Small intestine (tissue), 7 donors: Measurements from ENCODE around the gene CTNNA3. TPM values are rescaled to one million over a fixed set of nuclear protein-coding genes. Genes with fewer than 3 reads are reported as not detected.
A peak's percentile ranks its signal among the peaks of the same experiment; 100 is the strongest.
"Not testable (repeated sequence)": the region's sequence is repeated elsewhere in the genome, so short reads cannot be mapped to it uniquely, and the experiment has no call there.

Experiments used
- DNase-seq, 2 donors: peaks; one replicate each; pipeline versions ENCODE4 v3.0.0 to v3.0.0-alpha.2; 2013
- FAIRE-seq: peaks from 2 replicates; lab custom pipeline; 2012; peaks lifted over from hg19 to GRCh38; lab: Jason Lieb, UNC
- H3K27ac ChIP-seq, 3 donors: one replicate each; pipeline ENCODE4 v1.5.1; 2013; ENCODE audit warnings: low read length in 2 of 3, mild to moderate bottlenecking in 2 of 3, control low read depth in 1 of 3, inconsistent platforms in 1 of 3, low read depth in 1 of 3, moderate library complexity in 1 of 3
- H3K27me3 ChIP-seq, 3 donors: one replicate each; pipeline ENCODE4 v1.6.1; 2013; ENCODE audit warnings: low read length in 3 of 3, inconsistent platforms in 1 of 3; ENCODE audit not compliant: control insufficient read depth in 3 of 3, insufficient read depth in 3 of 3
- H3K36me3 ChIP-seq, 3 donors: one replicate each; pipeline ENCODE4 v1.6.1; 2013; ENCODE audit warnings: low read length in 3 of 3, inconsistent platforms in 1 of 3, low read depth in 1 of 3, mild to moderate bottlenecking in 1 of 3, moderate library complexity in 1 of 3; ENCODE audit not compliant: control insufficient read depth in 3 of 3, insufficient read depth in 2 of 3
- H3K4me1 ChIP-seq, 3 donors: one replicate each; pipeline ENCODE4 v1.6.1; 2013; ENCODE audit warnings: low read length in 2 of 3, inconsistent platforms in 1 of 3, low read depth in 1 of 3, mild to moderate bottlenecking in 1 of 3, moderate library complexity in 1 of 3; ENCODE audit not compliant: control insufficient read depth in 3 of 3, insufficient read depth in 2 of 3
- H3K4me3 ChIP-seq, 3 donors: one replicate each; pipeline ENCODE4 v1.5.1; 2013; ENCODE audit warnings: low read length in 3 of 3, control low read depth in 1 of 3, inconsistent platforms in 1 of 3, low read depth in 1 of 3, mild to moderate bottlenecking in 1 of 3, moderate library complexity in 1 of 3
- H3K9me3 ChIP-seq, 2 donors: one replicate each; pipeline ENCODE4 v1.6.1; 2013; ENCODE audit warnings: low read depth in 1 of 2, low read length in 1 of 2; ENCODE audit not compliant: control insufficient read depth in 2 of 2, insufficient read depth in 1 of 2
- WGBS, 3 donors: extraction: QIAGEN DNeasy Blood & Tissue Kit; methylation state at CpG; one replicate each; pipeline ENCODE4 v1.1.7; 2013; 5-methylcytosine and 5-hydroxymethylcytosine counted together
- polyA plus RNA-seq, 4 donors: library from polyadenylated mRNA; stranded (reverse) in 3 of 4; unstranded in 1 of 4; fragments of 200-250 nt in 3 of 4; fragments of 120-200 nt in 1 of 4; gene quantifications; one replicate each; pipeline versions ENCODE4 v1.2.1 to v1.2.3, GENCODE V29; 2013
- donor health status: healthy with polysubstance abuse.
- donor health status: control.
- donor health status: control.
- donor health status: Bipolar disorder and iron deficiency.
- donor health status: healthy.

CTNNA3 gene
- polyA plus RNA-seq, 4 donors: 0.24 to 0.38 TPM; not detected in 2

DNA sequence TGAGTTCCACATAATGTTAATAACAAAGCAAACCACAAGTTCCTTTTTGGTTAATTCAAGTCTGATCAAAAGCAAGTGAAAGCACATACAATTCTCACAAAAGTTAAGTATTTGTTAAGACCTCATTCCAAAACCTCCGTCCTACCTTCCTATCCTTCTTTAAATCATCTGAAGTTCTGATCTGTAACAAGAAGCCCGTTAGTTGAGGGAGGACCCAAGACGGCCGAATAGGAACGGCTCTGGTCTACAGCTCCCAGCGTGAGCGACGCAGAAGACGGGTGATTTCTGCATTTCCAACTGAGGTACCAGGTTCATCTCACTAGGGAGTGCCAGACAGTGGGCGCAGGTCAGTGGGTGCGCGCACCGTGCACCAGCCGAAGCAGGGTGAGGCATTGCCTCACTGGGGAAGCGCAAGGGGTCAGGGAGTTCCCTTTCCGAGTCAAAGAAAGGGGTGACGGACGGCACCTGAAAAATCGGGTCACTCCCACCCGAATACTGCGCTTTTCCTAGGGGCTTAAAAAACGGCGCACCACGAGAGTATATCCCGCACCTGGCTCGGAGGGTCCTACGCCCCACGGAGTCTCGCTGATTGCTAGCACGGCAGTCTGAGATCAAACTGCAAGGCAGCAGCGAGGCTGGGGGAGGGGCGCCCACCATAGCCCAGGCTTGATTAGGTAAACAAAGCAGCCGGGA lies 309.0 kb downstream of the CTNNA3 start:
- not testable (repeated sequence) for H3K27me3 ChIP-seq, H3K4me1 ChIP-seq, H3K9me3 ChIP-seq, H3K36me3 ChIP-seq, H3K27ac ChIP-seq, FAIRE-seq
- 14 to 23% (median 15%) methylated on average over 30 to 33 of the region's 33 CpGs for WGBS, 3 donors
- peak overlapping the region in 1 of 3 donors; percentile 15 for H3K4me3 ChIP-seq
- peak in 1 of 2 donors; percentile 4 for DNase-seq

DNA sequence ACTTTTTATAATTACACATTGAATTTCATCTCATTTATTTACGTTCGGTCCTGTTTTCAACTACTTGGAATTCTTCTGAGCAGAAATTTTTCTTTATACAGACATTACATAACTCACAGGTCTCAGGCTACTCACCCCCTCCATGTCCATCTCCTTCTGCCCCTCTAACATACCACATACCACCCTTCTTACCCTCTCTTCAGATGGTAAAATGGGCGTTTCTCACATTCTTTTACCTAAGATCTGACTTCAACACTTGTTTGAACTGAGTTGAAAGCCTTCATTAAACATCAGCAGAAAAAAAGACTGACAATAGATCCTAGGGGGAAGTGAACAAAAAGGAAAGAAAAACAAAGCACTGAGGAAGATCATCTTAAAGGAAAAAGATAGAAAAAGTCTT lies 309.7 kb downstream of the CTNNA3 start:
- Histone ChIP-seq H3K4me1 (no peaks in the 10 kb centered on the region), H3K36me3 (no peaks in the 10 kb centered on the region), H3K27me3 (no peaks in the 10 kb centered on the region), H3K9me3 (no peaks in the 10 kb centered on the region), H3K27ac (no peak overlapping the region), H3K4me3 (no peak overlapping the region)
- WGBS, 3 donors: 74 to 86% (median 78%) methylated on average over 3 of the region's 3 CpGs
- no peak for DNase-seq
- FAIRE-seq: no peak

DNA sequence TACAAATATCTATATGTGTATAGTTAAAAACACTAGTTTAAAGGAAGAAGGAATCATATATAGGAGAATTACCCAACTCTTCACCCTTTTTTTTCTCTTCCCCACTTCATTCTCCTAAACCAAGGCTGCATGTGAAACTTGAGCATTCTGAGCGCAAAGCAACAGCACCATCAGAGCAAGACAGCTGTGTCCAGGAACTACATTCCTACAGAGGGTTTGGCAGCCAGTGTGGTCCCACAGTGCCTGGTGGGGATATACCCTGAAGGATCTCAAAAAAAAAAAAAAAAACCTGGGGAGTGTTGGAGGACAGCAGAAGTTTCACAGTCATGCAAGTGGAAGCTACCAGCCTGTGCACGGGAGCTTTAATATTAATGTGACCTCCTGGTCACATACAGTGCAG lies 310.4 kb downstream of the CTNNA3 start:
- H3K27me3 ChIP-seq: no peaks in the 10 kb centered on the region
- H3K9me3 ChIP-seq: no peaks in the 10 kb centered on the region
- no peak overlapping the region for H3K27ac ChIP-seq
- WGBS, 3 donors: 83 to 93% (median 85%) methylated on average over 2 of the region's 2 CpGs
- no peaks in the 10 kb centered on the region for H3K36me3 ChIP-seq
- FAIRE-seq (no peak), DNase-seq (no peak)
- no peak overlapping the region for H3K4me3 ChIP-seq
- H3K4me1 ChIP-seq: no peaks in the 10 kb centered on the region

DNA sequence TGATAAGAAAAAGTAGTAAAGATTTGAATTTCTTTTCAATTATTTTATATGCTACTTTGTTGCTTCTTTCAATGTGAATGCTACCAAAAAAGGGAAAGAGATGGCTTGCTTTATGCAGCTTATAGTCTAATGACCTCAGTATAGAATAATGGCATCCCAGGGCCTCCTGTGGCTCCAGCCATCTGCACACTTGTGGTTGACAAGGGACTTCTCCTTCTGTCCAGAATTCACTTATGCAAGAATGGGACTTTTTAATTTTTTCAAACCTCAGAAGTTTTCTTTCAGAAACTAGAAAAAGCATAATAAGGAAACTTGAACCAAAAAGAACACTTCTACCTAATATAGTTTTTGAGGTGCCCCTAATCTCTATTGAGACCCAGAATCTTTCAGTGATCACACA lies 310.9 kb downstream of the CTNNA3 start:
- H3K27ac ChIP-seq: no peak overlapping the region
- FAIRE-seq: no peak
- no peaks in the 10 kb centered on the region for H3K27me3 ChIP-seq
- no peaks in the 10 kb centered on the region for H3K9me3 ChIP-seq
- no peak overlapping the region for H3K4me3 ChIP-seq
- no peaks in the 10 kb centered on the region for H3K4me1 ChIP-seq
- DNase-seq: no peak
- H3K36me3 ChIP-seq: no peaks in the 10 kb centered on the region

DNA sequence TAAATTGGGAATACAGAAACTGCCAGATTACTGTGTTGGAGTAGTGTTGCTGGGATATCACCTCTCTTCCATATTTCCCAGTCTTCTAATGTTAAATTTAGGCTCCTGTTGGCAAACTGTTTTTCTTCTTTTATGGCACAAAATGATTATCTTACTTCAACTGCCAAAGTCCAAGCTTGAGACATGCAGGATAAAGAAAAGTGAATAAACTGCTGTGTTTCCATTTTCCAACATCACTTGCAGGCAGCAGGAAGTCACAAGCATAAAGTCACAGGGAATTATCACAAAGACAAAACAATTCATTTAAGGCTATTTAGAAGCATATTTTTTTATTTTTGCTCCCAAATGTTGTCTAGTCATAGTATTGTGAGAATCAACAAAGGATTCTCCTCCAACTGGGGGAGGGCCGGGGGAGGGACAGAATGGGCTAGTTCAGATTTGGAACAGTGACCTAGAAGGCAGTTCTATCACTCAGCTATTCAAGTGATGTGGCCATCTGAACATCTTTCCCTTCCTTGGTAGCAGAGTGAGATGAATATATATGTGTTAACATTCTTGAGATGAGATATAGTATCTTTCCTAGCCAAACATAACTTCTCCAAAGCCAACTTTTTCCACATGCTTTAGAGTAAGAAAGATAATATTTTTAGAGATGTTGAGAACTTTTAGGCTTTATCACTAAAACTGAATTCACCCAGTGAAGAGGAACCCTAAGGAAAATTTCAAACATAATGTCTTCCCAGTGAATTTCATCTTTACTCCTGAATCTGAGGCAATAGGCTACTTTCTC lies 364.7 kb downstream of the CTNNA3 start:
- DNase-seq: peak in 1 of 2 donors; percentile 61

DNA sequence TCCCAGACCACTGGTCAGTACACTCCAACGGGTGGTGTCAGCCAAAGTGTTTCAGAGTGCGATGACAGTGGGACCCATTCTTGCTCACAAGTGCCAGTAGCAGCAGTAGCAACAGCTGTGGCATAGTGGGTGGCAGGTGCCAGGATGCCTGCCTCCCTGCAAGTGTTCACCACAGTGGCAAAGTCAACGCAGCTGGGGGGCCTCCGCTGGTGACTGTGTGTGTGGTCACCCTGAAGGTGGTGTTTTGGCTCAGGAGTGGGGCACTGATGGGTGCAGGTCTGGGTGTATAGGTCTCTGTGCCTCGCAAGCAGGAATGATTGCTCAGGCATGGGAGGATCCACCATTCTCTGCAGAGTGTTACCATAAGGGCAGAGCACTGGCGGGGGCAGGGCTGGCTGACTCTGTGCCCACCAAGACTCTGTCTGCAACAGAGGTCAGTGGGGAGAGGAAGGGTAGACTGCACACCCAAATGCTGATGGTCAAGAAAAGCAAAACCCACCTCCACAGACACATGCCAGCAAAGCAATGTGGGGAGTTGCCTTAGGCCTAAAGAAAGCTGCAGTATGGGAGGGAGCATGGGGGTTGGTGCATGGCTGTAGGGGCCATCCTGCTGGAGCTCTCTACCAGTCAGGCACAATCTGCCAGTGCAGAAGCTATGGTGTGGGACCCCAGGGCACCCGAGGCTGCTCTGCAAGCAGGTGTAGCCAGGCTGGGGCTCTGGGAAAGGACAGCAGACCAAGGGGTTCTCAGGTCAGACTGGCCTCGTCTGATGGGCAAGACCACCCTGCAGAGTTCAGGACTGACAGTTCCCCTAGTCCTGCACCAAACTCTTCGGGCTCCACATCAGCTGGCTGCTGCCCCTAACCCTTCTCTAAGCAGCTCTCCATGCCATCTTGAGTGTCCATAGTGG lies 368.1 kb downstream of the CTNNA3 start:
- H3K27me3 ChIP-seq: no peaks in the 10 kb centered on the region
- no peak for FAIRE-seq
- H3K4me3 ChIP-seq: no peak overlapping the region
- no peak overlapping the region for H3K27ac ChIP-seq
- 78 to 80% (median 79%) methylated on average over 9 of the region's 9 CpGs for whole genome bisulfite sequencing, 3 donors
- H3K9me3 ChIP-seq: no peaks in the 10 kb centered on the region
- DNase-seq: no peak
- peaks cover 0 to 14% (median 0%) of the 10 kb centered on the region in 3 donors for H3K4me1 ChIP-seq
- no peaks in the 10 kb centered on the region for H3K36me3 ChIP-seq

More for the DNA sequence above, 364.7 kb downstream of the CTNNA3 start:
- peak overlapping the region in 1 of 3 donors; percentile 46 for H3K27ac ChIP-seq
- WGBS, 3 donors: 68 to 88% (median 85%) methylated on average over 1 of the region's 1 CpG
- no peaks in the 10 kb centered on the region for H3K36me3 ChIP-seq
- FAIRE-seq: no peak
- no peaks in the 10 kb centered on the region for H3K9me3 ChIP-seq
- no peak overlapping the region for H3K4me3 ChIP-seq
- peaks cover 0 to 14% (median 0%) of the 10 kb centered on the region in 3 donors for H3K4me1 ChIP-seq
- H3K27me3 ChIP-seq: no peaks in the 10 kb centered on the region

DNA sequence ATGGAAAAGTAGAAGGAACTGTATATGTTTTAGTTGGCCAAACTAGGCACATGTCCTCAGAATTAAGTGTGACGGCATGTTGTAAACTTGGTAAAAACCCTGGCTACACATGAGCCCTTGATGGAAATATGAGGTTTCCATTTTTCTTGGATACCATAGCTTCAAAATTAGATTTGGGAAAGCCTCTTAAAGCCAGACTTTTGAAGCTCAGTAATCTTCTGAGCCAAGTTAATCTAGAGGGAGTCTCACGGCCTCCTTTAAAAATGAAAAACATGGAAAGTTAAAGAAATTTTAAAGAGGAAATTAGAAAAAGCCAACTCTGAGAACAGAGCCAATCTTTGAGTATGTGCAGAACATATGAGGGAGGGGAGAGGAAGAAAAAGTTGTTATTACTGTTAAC lies 376.0 kb downstream of the CTNNA3 start:
- WGBS, 3 donors: 62 to 74% (median 70%) methylated on average over 2 of the region's 2 CpGs
- no peak overlapping the region for H3K4me3 ChIP-seq
- H3K36me3 ChIP-seq: no peaks in the 10 kb centered on the region
- DNase-seq (no peak), FAIRE-seq (no peak)
- H3K9me3 ChIP-seq: no peaks in the 10 kb centered on the region
- H3K27ac ChIP-seq: no peak overlapping the region
- H3K4me1 ChIP-seq: no peaks in the 10 kb centered on the region
- H3K27me3 ChIP-seq: no peaks in the 10 kb centered on the region

DNA sequence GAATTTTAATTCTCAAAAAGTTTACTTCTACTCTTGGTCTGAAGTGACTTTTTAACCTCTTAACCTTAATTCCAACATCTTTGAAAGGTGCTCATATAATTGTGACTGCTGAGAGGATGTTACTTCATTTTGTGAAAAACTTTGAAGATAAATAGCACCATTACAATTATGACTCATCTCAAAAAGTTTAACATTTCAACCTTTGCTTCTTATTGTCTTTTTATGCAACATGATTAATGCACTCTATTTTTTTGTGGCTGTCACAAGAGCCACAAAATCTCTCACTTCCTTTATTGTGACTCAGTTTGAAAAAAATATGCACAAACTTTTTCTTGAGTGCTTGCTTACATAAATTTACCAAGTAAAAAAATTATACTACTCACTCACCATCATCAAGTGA lies 387.1 kb downstream of the CTNNA3 start:
- no peaks in the 10 kb centered on the region for H3K36me3 ChIP-seq
- no peak overlapping the region for H3K4me3 ChIP-seq
- peaks cover 0 to 3% of the 10 kb centered on the region in 2 donors for H3K9me3 ChIP-seq
- no peak overlapping the region for H3K27ac ChIP-seq
- no peaks in the 10 kb centered on the region for H3K4me1 ChIP-seq
- DNase-seq: no peak
- no peak for FAIRE-seq
- no peaks in the 10 kb centered on the region for H3K27me3 ChIP-seq
